IMR-90 (cell line): ENCODE results near the gene ERGIC1. TPM values are rescaled to one million over a fixed set of nuclear protein-coding genes. Genes with fewer than 3 reads are reported as not detected.

Experiments
- ATAC-seq: fragments of 200-7000 bp; cut with Tn5 transposase; 2 replicates; pipeline ENCODE4 v1.9.1; 2020; ENCODE audit warnings: low read depth, mild to moderate bottlenecking, moderate library complexity
- BruUV-seq: library from RNA; stranded (reverse); fragments of 400-500 nt; replicated peaks from 2 replicates; lab custom pipeline; 2021; lab: Mats Ljungman, UMichigan
- CTCF ChIA-PET: fragments of 300-600 bp; formaldehyde crosslinking; extraction: SDS; loops from one replicate; lab custom pipeline; 2021; ENCODE audit warnings: antibody characterized with exemption; lab: Yijun Ruan, JAX
- POLR2A ChIA-PET: fragments of 300-600 bp; sonication (Branson Sonifier 250); formaldehyde crosslinking; loops from one replicate; lab custom pipeline; 2022; ENCODE audit warnings: antibody characterized with exemption; ENCODE audit not compliant: unreplicated experiment; lab: Charles Lee
- DNase-seq: peaks from one replicate; pipeline ENCODE4 v3.0.0; 2013
- H2AFZ ChIP-seq: replicated peaks from 2 replicates; pipeline ENCODE3; 2013; ENCODE audit warnings: low read length, mild to moderate bottlenecking; ENCODE audit not compliant: poor library complexity
- H2AK5ac ChIP-seq: 2 replicates; pipeline ENCODE4 v1.6.1; 2013; ENCODE audit warnings: low read depth, low read length, inconsistent platforms
- H2AK9ac ChIP-seq: replicated peaks from 2 replicates; pipeline ENCODE3; 2013; ENCODE audit warnings: mild to moderate bottlenecking, low read depth, low read length, moderate library complexity; ENCODE audit not compliant: poor library complexity
- H2BK120ac ChIP-seq: 2 replicates; pipeline ENCODE4 v1.6.1; 2013; ENCODE audit warnings: low read depth, low read length, inconsistent platforms
- H2BK15ac ChIP-seq: 3 replicates; pipeline ENCODE4 v1.6.1; 2013; ENCODE audit warnings: low read depth, low read length, inconsistent platforms
- H2BK20ac ChIP-seq: 2 replicates; pipeline ENCODE4 v1.6.1; 2013; ENCODE audit warnings: low read depth, mild to moderate bottlenecking, inconsistent platforms, low read length, moderate library complexity
- H2BK5ac ChIP-seq: 2 replicates; pipeline ENCODE4 v1.6.1; 2013; ENCODE audit warnings: mild to moderate bottlenecking, low read depth, low read length, inconsistent platforms; ENCODE audit not compliant: poor library complexity, severe bottlenecking
- H3K14ac ChIP-seq: replicated peaks from 2 replicates; pipeline ENCODE4 v1.6.1; 2013; ENCODE audit warnings: low read depth, low read length, inconsistent platforms
- H3K18ac ChIP-seq: 2 replicates; pipeline ENCODE4 v1.6.1; 2013; ENCODE audit warnings: low read depth, low read length, control low read depth
- H3K23ac ChIP-seq: 2 replicates; pipeline ENCODE4 v1.6.1; 2013; ENCODE audit warnings: low read depth, low read length, inconsistent platforms
- H3K27ac ChIP-seq: 2 replicates; pipeline ENCODE4 v1.5.1; 2013; ENCODE audit warnings: mild to moderate bottlenecking, control low read depth, low read length; ENCODE audit not compliant: insufficient read depth
- H3K27me3 ChIP-seq: 2 replicates; pipeline ENCODE4 v1.6.1; 2013; ENCODE audit warnings: low read length; ENCODE audit not compliant: control insufficient read depth, insufficient read depth
- H3K36me3 ChIP-seq: 2 replicates; pipeline ENCODE4 v1.6.1; 2013; ENCODE audit warnings: low read length, mixed read lengths; ENCODE audit not compliant: control insufficient read depth, insufficient read depth
- H3K4ac ChIP-seq: 2 replicates; pipeline ENCODE4 v1.6.1; 2013; ENCODE audit warnings: low read depth, low read length, inconsistent platforms
- H3K4me1 ChIP-seq: 2 replicates; pipeline ENCODE4 v1.6.1; 2013; ENCODE audit warnings: low read length, mixed read lengths; ENCODE audit not compliant: control insufficient read depth, insufficient read depth
- H3K4me2 ChIP-seq: 2 replicates; pipeline ENCODE4 v1.6.1; 2013; ENCODE audit warnings: low read depth, mild to moderate bottlenecking, control low read depth, low read length, moderate library complexity
- H3K4me3 ChIP-seq: 2 replicates; pipeline ENCODE4 v1.5.1; 2013; ENCODE audit warnings: low read depth, mild to moderate bottlenecking, control low read depth, low read length, moderate library complexity; ENCODE audit not compliant: insufficient read depth
- H3K56ac ChIP-seq: 2 replicates; pipeline ENCODE4 v1.6.1; 2013; ENCODE audit warnings: low read length, inconsistent platforms; ENCODE audit not compliant: insufficient read depth; ENCODE audit errors: extremely low read depth
- H3K79me1 ChIP-seq, 2 experiments: 2 replicates each; pipeline ENCODE4 v1.6.1; 2013; ENCODE audit warnings: low read length in 2 of 2, inconsistent platforms in 1 of 2, low read depth in 1 of 2
- H3K9ac ChIP-seq: 2 replicates; pipeline ENCODE4 v1.6.1; 2013; ENCODE audit warnings: low read depth, low read length, control low read depth
- H3K9me1 ChIP-seq: 2 replicates; pipeline ENCODE4 v1.6.1; 2013; ENCODE audit warnings: low read length, inconsistent platforms; ENCODE audit not compliant: insufficient read depth
- H3K9me3 ChIP-seq: 2 replicates; pipeline ENCODE4 v1.6.1; 2013; ENCODE audit warnings: low read length; ENCODE audit not compliant: control insufficient read depth, insufficient read depth
- H4K20me1 ChIP-seq: 2 replicates; pipeline ENCODE4 v1.6.1; 2013; ENCODE audit warnings: low read length, inconsistent platforms; ENCODE audit not compliant: insufficient read depth
- H4K5ac ChIP-seq: 2 replicates; pipeline ENCODE4 v1.6.1; 2013; ENCODE audit warnings: mild to moderate bottlenecking, low read depth, low read length, control low read depth
- H4K8ac ChIP-seq, 2 experiments: 2 replicates each; pipeline ENCODE4 v1.6.1; 2013; ENCODE audit warnings: low read depth in 2 of 2, low read length in 2 of 2, control low read depth in 1 of 2, inconsistent platforms in 1 of 2
- H4K91ac ChIP-seq: 2 replicates; pipeline ENCODE4 v1.6.1; 2013; ENCODE audit warnings: low read depth, low read length, inconsistent platforms; ENCODE audit not compliant: insufficient read depth
- BHLHE40 ChIP-seq: fragments of 150-350 bp; IDR thresholded peaks from 2 replicates; pipeline ENCODE4 v1.6.1; 2016; ENCODE audit warnings: mild to moderate bottlenecking, low read depth, low read length
- CEBPB ChIP-seq: IDR thresholded peaks from 2 replicates; pipeline ENCODE4 v1.6.1; 2012; ENCODE audit warnings: low read depth, low read length, improper control_type of control experiment
- CHD1 ChIP-seq: IDR thresholded peaks from 2 replicates; pipeline ENCODE4 v1.6.1; 2012; ENCODE audit warnings: low read depth, low read length, improper control_type of control experiment
- FOS ChIP-seq: fragments of 150-350 bp; IDR thresholded peaks from 2 replicates; pipeline ENCODE4 v1.6.1; 2016; ENCODE audit warnings: low read depth, low read length
- MAFK ChIP-seq: IDR thresholded peaks from 2 replicates; pipeline ENCODE4 v1.6.1; 2012; ENCODE audit warnings: low read depth, low read length, improper control_type of control experiment
- MAZ ChIP-seq: IDR thresholded peaks from 2 replicates; pipeline ENCODE4 v1.6.1; 2012; ENCODE audit warnings: low read depth, mild to moderate bottlenecking, low read length, improper control_type of control experiment, moderate library complexity, borderline replicate concordance
- MXI1 ChIP-seq: IDR thresholded peaks from 2 replicates; pipeline ENCODE4 v1.6.1; 2012; ENCODE audit warnings: low read depth, mild to moderate bottlenecking, low read length, moderate library complexity, borderline replicate concordance
- NFE2L2 ChIP-seq: fragments of 150-350 bp; IDR thresholded peaks from 2 replicates; pipeline ENCODE4 v1.6.1; 2016; ENCODE audit warnings: low read depth, mild to moderate bottlenecking, low read length
- POLR2A ChIP-seq: IDR thresholded peaks from 2 replicates; pipeline ENCODE4 v1.6.1; 2012; ENCODE audit warnings: mild to moderate bottlenecking, low read depth, low read length
- RAD21 ChIP-seq: IDR thresholded peaks from 2 replicates; pipeline ENCODE4 v1.6.1; 2012; ENCODE audit warnings: low read length, improper control_type of control experiment
- RCOR1 ChIP-seq: IDR thresholded peaks from 2 replicates; pipeline ENCODE4 v1.6.1; 2012; ENCODE audit warnings: mild to moderate bottlenecking, low read length, improper control_type of control experiment; ENCODE audit not compliant: insufficient replicate concordance
- RFX5 ChIP-seq: IDR thresholded peaks from 2 replicates; pipeline ENCODE4 v1.8.0; 2012; ENCODE audit warnings: low read depth, mild to moderate bottlenecking, low read length, moderate library complexity
- SMC3 ChIP-seq: fragments of 150-350 bp; IDR thresholded peaks from 2 replicates; pipeline ENCODE4 v1.6.1; 2016; ENCODE audit warnings: low read depth, mild to moderate bottlenecking, antibody characterized with exemption, low read length, moderate library complexity
- USF2 ChIP-seq: fragments of 150-350 bp; IDR thresholded peaks from 2 replicates; pipeline ENCODE4 v1.6.1; 2017; ENCODE audit warnings: mild to moderate bottlenecking, antibody characterized with exemption, low read length, low read depth
- WGBS, 2 experiments: methylation state at CpG; one replicate each; pipeline versions ENCODE4 v1.1.5 to v1.1.7; 2013; ENCODE audit warnings: missing lambda C conversion rate in 2 of 2; ENCODE audit not compliant: insufficient read length in 1 of 2; ENCODE audit errors: extremely low coverage in 2 of 2; 5-methylcytosine and 5-hydroxymethylcytosine counted together
- dilution Hi-C: fragments of 300-500 bp; cut with HindIII; formaldehyde crosslinking; loops from one replicate; pipeline ENCODE4 v1.14.3; 2018; ENCODE audit warnings: low sequenced_read_pairs; ENCODE audit not compliant: unreplicated experiment
- in situ Hi-C: fragments of 300-500 bp; cut with MboI; formaldehyde crosslinking; loops from 3 replicates; pipeline ENCODE4 v1.14.3; 2019; ENCODE audit warnings: low sequenced_read_pairs, inconsistent platforms, mixed read lengths
- intact Hi-C: fragments of 100-400 bp; cut with micrococcal nuclease; formaldehyde crosslinking; loops from 2 replicates; pipeline ENCODE4 v1.10.0; 2022
- polyA plus RNA-seq, 3 experiments: library from polyadenylated mRNA; depleted of rRNA; stranded (reverse); fragments of >200 nt; gene quantifications; 2 replicates each; pipeline ENCODE4 v1.2.3, GENCODE V29; 2012; ENCODE audit warnings: low replicate concordance in 1 of 3
- total RNA-seq: library from RNA; depleted of rRNA; stranded (reverse); fragments of >200 nt; gene quantifications from 2 replicates; pipeline ENCODE4 v1.2.3, GENCODE V29; 2012
- TF ChIP-seq, protein P1 (sequence below): fragments of 150-350 bp; IDR thresholded peaks from 2 replicates; pipeline ENCODE4 v1.6.1; 2016; ENCODE audit warnings: low read depth, mild to moderate bottlenecking, low read length, moderate library complexity, borderline replicate concordance

ERGIC1 gene
- total and polyA plus RNA-seq, 2 of the 4 experiments (the other 2 are of a cell fraction): 134 to 192 TPM

DNA sequence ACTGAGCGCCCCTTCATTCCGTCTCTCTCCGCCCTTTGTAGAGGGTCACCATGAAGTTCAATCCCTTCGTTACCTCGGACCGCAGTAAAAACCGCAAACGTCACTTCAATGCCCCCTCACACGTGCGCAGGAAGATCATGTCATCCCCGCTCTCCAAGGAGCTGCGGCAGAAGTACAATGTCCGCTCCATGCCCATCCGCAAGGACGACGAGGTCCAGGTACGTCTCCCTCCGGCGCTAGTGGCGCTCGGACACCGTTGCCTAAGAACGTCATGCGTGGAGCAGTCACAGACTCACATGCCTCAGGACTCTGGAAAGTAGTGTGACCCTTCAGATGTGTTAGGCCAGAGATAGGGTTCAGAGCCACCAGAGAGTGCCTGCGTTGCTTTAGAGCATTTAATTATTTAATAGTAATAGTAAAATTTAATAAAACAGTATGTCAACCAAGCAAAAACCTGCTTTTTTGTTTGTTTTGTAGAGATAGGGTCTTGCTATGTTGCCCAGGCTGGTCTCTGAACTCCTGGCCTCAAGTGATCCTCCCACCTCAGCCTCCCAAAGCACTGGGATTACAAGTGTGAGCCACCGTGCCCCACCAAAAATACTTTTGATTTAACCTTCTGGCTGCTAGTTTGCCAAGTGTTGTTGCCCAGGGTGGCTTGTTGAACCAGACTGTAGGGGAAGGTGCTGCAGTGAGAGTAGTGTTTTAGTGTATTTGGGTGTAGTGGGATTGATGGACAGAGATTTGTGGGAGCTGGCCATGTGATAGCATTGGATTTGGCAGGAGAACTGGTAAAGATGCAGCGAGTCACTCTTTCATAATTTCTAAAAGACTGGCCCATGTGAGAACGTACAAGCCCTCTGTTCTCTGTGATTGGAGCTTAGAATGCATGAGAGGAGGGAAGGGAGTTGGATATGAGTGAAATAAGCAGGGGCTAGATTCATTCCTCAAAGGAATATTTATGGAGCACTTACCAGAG is 126.1 kb downstream of the ERGIC1 start:
- H4K5ac ChIP-seq: peak overlapping the region; percentile 94
- peak overlapping the region; percentile 92 for H3K23ac ChIP-seq
- H4K20me1 ChIP-seq: no peaks in the 10 kb centered on the region
- peak overlapping the region; percentile 98 to 100 for H4K8ac ChIP-seq
- H3K27ac ChIP-seq: peak overlapping the region; percentile 94
- peak overlapping the region; percentile 97 for H2AFZ ChIP-seq
- peak overlapping the region; percentile 98 for H3K9ac ChIP-seq
- H3K4me2 ChIP-seq: peak overlapping the region; percentile 89
- H3K36me3 ChIP-seq: peaks cover 5% of the 10 kb centered on the region
- H3K9me1 ChIP-seq: peaks cover 10% of the 10 kb centered on the region; the same call in 1 of the 2 replicates
- peaks cover 8% of the 10 kb centered on the region for H3K4me1 ChIP-seq
- no peaks in the 10 kb centered on the region for H3K9me3 ChIP-seq
- peak overlapping the region; percentile 97 for H4K91ac ChIP-seq
- H3K79me1 ChIP-seq: peaks cover 32 to 52% of the 10 kb centered on the region in 2 experiments
- ChIA-PET CTCF (interaction anchor here (0.5 to 0.9 kb wide), 3 partner anchors 7 to 976 kb away, joined by 3 to 4 read pairs (median 3); no protein-coding TSS in a partner anchor), POLR2A (no interaction called here)
- H3K4ac ChIP-seq: peak overlapping the region; percentile 94
- H3K18ac ChIP-seq: no peak overlapping the region
- DNase-seq (no peak), ATAC-seq (0 out of 2 replicates have a peak, but pooled peaks have one; percentile 1)
- 0 out of 3 replicates have a peak overlapping the region, but pooled peaks have one; percentile 48 for H2BK15ac ChIP-seq
- in situ Hi-C loops (loop anchor here (10.0 kb wide), 1 partner anchor 605 kb away; no protein-coding TSS in a partner anchor), dilution Hi-C loops (no loop called here), intact Hi-C loops (no loop called here)
- peak overlapping the region; percentile 96 for H2AK5ac ChIP-seq
- peak overlapping the region; percentile 91; the same call in 1 of the 2 replicates for H3K56ac ChIP-seq
- peak overlapping the region; percentile 95 for H3K14ac ChIP-seq
- 0% methylated on average over 7 of the region's 28 CpGs; no CpG with 5 or more reads in 1 of the 2 experiments for WGBS, 2 experiments
- 0 out of 2 replicates have a peak overlapping the region, but pooled peaks have one; percentile 39 for H2BK20ac ChIP-seq
- no peaks in the 10 kb centered on the region for H3K27me3 ChIP-seq
- H2BK5ac ChIP-seq: peak overlapping the region; percentile 88
- BruUV-seq: TSS peak; percentile 44
- peak overlapping the region; percentile 42 for H2BK120ac ChIP-seq
- H3K4me3 ChIP-seq: peak overlapping the region; percentile 91
- H2AK9ac ChIP-seq: peak overlapping the region; percentile 95
- no peak for TF ChIP-seq RAD21
- TF ChIP-seq RFX5: no peak
- TF ChIP-seq, protein P1, sequence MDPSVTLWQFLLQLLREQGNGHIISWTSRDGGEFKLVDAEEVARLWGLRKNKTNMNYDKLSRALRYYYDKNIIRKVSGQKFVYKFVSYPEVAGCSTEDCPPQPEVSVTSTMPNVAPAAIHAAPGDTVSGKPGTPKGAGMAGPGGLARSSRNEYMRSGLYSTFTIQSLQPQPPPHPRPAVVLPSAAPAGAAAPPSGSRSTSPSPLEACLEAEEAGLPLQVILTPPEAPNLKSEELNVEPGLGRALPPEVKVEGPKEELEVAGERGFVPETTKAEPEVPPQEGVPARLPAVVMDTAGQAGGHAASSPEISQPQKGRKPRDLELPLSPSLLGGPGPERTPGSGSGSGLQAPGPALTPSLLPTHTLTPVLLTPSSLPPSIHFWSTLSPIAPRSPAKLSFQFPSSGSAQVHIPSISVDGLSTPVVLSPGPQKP: no peak
- peak; percentile 27; the same call in 1 of the 2 replicates for TF ChIP-seq CHD1
- TF ChIP-seq MAZ: no peak
- no peak for TF ChIP-seq MAFK
- TF ChIP-seq CEBPB: no peak
- no peak for TF ChIP-seq FOS
- TF ChIP-seq RCOR1: no peak
- TF ChIP-seq NFE2L2: no peak
- TF ChIP-seq USF2: peak; percentile 53; the same call in 1 of the 2 replicates
- no peak for TF ChIP-seq SMC3
- TF ChIP-seq POLR2A: no peak
- TF ChIP-seq BHLHE40: peak; percentile 75
- TF ChIP-seq MXI1: peak; percentile 56; the same call in 1 of the 2 replicates
